A549 treated with dexamethasone at 1 μM for 4 hours (cell line): ENCODE data around the gene PLD1. TPM values are rescaled to one million over a fixed set of nuclear protein-coding genes. Genes with fewer than 3 reads are reported as not detected.

Experiments used
- total RNA-seq: library from RNA; stranded (reverse); fragments of 200-300 nt; extraction: Qiagen RNA extraction; gene quantifications from 5 replicates; pipeline ENCODE4 v1.2.3, GENCODE V29; 2022

PLD1 gene, protein sequence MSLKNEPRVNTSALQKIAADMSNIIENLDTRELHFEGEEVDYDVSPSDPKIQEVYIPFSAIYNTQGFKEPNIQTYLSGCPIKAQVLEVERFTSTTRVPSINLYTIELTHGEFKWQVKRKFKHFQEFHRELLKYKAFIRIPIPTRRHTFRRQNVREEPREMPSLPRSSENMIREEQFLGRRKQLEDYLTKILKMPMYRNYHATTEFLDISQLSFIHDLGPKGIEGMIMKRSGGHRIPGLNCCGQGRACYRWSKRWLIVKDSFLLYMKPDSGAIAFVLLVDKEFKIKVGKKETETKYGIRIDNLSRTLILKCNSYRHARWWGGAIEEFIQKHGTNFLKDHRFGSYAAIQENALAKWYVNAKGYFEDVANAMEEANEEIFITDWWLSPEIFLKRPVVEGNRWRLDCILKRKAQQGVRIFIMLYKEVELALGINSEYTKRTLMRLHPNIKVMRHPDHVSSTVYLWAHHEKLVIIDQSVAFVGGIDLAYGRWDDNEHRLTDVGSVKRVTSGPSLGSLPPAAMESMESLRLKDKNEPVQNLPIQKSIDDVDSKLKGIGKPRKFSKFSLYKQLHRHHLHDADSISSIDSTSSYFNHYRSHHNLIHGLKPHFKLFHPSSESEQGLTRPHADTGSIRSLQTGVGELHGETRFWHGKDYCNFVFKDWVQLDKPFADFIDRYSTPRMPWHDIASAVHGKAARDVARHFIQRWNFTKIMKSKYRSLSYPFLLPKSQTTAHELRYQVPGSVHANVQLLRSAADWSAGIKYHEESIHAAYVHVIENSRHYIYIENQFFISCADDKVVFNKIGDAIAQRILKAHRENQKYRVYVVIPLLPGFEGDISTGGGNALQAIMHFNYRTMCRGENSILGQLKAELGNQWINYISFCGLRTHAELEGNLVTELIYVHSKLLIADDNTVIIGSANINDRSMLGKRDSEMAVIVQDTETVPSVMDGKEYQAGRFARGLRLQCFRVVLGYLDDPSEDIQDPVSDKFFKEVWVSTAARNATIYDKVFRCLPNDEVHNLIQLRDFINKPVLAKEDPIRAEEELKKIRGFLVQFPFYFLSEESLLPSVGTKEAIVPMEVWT
- total RNA-seq = 6.5 to 8.1 TPM (median 7.9 TPM) in 5 replicates

GRCh38 chr3:171809861-171810628 is at the start of gene PLD1:
TSS of gene PLD1 (minus strand) at chr3:171810483. CDS start at chr3:171738051, 72,432 bp downstream.

DNA sequence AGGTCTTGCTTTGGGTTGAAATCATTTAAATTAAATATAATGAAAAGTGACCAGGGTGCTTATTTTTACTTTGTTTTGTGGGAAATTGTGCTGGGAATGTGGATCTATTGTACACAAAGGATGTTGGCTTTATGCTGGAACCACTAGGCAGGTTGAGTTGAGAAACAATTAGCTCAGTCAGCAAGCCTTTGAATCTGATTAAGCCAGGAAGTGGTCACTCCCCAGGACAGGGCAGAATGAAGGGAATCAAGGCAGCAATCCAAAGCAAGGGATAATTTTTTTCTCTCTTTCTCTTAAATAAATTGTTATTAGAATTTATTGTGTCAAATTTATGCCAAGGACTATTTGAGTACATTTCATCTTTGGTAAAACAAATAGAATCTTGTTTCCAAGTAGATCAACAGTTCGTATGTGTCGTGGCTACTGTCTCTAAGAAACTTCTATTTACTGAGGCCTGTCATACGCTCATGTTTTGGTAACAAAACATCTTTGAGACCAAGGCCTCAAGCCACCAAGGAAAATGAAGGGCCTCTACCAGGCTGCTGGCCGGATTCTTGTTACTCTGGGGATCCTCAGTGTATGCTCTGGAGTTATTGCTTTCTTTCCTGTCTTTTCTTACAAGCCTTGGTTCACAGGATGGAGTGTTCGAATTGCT is 32.7 kb upstream of the PLD1 start, which contains the start of gene TMEM212:
Gene TMEM212, plus strand, starts transcription at position 486 of the 655 bp plus-strand sequence. Its CDS starts 35 bp downstream, at position 521.

Other genes with a start within 250 kb of the PLD1 start
- gene TMEM212, start 32.9 kb upstream of the PLD1 start, total RNA-seq = not detected in 5 replicates
- gene FNDC3B, start 229.1 kb upstream of the PLD1 start, total RNA-seq = 22.3 to 45.1 TPM (median 37.1 TPM) in 5 replicates